Kidney tubule cell (primary cell): Measurements from ENCODE around the gene SMURF1.

ENCODE experiments used
- DNase-seq: peaks from one replicate; pipeline ENCODE4 v3.0.0-alpha.2; 2018; ENCODE audit warnings: low spot score

SMURF1 gene

DNA sequence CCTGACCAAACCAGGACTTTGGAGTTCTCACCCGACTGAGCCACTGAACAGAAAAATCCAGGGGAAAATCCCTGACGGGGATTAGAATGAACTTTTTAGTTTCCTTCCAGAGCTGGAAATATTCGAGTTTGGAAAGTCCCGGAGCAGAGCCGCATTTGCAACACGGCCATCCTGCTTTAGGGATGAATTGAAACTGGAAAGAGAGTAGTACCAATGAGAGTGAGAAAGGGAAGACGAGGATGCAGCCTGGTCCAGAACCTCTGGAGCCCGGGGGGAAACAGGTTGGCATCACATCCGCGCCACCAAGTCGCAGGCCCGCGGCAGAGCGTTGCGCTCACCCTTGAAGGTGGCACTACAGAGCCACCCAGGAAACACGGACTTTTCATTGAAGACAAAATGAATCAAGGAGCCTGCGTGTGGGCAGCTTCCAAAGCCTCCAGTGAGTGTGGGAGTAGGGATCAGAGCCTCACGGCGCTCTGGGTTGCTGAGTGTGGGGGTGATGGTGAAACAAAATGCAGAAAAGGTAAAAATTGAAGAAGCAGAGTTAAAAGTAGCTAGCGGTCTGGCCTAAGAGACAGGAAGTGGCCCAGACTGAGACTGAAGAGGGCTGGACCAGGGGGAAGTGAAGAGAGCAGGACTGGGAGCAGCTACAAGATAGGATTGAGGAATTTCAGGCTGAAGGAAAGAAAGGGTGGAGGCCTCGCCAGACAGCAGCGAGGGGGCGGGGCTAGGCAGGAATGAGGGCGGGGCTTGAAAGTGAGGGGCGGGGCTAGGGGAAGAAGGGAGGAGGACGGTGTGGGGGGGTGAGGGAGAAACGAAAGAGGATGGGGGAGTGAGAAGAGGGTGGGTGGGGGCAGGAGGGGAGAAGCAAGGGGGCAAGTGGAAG, 1.8 kb downstream of the SMURF1 start:
- peak; percentile 87 for DNase-seq

DNA sequence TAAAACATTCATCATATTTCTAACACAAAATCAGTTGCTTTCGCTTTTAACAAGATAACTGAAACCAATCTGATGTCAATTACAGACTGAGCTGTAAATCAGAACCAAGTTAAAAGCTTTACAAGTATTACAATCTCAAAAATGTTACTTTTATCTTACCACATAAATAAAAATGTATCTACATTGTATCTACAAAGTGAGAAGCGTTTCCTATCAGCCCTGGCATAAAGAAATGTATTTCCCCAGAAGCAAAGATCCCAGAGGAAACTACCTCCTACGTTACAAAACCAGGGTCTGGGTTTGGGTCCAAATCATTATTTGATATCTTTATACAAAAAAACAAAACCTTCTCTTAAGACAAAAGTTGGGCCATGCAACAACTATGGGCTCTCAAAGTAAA, 2.6 kb downstream of the SMURF1 start:
- no peak for DNase-seq

DNA sequence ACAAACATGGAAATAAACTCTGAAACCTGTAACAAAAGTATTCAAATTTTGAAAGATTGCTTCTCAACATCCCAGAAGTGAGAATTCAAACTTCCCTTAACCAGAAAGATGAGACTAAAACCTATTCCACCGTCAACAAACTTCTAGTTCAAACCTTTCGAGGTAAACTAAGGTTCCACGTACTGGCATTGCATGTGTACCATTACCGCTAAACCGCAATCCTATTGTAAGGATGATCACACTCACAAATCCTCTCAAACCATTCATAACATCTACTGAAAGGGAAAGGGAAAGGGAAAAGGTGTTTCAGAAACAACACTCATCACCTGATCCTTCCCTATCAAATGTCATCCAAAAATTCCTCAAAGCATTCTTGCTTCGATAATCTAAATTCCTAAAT, 3.1 kb downstream of the SMURF1 start:
- DNase-seq, result no peak

DNA sequence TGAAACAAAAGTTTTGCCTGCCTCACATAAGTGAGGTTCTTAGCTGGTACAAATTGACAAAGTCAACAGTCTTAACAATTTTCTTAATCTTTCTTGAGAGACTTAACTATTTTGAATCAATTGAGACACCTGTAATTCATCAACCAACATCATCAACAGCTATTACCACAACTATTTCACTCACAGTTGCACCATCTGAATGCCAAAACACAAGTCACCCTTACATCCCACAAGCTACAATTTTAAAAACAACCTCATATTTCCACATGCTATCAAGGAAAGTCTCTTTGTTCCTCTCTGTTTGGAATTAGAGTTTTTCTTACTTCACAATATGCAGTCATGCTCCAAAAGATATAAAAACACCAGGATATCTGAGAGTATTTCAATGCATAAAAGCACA, 4.9 kb downstream of the SMURF1 start:
- DNase-seq, result peak; percentile 56

DNA sequence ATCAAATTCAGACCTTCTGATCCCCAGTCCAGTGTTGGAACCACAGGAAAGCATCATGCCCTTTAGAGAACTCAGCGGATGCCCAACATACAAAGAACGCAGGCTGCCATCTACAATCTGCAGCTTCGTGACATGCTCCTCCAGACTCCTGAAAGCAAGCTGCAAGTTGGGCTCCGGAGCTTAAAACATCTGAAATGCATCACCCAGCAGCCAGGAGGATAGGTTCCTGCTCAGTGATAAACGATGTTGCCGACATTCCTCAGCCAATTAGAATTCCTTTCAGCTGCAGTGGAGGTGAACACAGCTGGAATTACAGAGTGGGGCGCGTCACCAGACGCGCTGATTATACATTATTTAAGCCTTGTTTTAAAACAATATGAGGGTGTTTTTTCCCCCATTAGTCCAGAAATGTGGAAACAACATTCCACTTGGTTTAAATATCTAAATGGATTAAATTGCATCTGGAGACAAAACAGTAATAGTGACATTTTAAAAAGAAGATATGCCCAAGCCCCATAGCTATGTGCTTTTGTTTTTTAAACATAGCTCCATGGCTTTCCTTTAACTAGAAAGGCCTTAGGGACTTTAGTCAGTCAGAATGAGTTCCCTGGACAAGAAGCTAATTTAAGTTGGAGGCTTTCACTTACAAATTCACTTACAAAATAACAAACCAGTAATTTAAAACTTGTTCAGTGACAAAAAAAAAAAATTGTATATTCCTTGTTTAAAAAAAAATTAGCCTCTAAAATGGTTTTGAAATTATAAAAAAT, 6.3 kb downstream of the SMURF1 start:
- DNase-seq, result peak; percentile 86

DNA sequence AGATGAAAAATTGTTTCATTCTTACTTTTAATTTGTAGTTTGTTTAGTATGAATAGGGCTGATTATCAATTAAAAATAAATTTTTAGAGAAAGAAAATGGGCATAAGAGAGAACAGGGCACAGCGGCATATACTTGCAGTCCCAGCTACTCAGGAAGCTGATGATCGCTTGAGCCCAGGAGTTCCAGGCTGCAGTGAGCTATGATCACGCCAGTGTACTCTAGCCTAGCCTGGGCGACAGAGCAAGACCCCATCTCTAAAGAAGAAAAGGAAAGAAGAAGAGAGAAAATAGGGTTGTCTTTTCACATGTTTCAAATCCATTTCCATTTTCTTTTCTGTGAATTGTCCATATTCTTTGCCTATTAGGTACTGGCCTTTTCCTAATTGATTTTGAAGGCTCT, 8.0 kb downstream of the SMURF1 start:
- no peak for DNase-seq

DNA sequence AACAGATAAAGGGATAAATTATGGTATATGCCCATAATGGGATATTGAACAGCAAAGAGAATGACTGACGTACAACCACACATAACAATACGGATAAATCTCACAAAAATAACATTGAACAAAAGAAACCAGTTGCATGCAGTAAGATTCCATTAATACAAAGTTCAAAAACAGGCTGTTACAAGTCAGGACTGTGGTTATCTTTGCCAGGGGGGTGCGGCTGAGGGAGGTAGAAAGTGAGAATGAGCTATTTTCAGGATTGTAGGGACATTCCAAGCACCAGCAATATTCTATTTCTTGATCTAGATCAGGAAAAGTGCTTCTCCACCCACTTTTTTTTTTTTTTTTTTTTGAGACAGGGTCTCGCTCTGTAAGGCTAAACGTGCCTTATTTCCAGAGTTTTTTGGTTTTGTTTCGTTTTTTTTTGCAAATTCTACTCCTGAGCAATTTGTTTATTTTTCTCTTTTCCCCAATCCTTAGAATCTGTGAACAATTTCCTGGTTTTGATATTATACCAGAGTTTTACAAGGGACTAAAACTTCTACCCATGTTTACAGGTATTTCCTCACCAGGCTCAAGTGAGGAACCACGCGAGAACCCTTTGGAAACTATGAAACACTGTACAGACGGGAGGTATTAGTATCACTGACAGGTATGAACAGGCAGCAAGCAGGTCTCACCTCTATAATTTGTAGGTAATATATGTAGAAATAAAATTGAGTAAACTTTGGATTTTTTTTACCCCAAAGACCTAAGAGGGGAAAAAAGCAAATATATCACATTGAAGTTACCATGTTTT, 9.9 kb downstream of the SMURF1 start:
- no peak for DNase-seq

DNA sequence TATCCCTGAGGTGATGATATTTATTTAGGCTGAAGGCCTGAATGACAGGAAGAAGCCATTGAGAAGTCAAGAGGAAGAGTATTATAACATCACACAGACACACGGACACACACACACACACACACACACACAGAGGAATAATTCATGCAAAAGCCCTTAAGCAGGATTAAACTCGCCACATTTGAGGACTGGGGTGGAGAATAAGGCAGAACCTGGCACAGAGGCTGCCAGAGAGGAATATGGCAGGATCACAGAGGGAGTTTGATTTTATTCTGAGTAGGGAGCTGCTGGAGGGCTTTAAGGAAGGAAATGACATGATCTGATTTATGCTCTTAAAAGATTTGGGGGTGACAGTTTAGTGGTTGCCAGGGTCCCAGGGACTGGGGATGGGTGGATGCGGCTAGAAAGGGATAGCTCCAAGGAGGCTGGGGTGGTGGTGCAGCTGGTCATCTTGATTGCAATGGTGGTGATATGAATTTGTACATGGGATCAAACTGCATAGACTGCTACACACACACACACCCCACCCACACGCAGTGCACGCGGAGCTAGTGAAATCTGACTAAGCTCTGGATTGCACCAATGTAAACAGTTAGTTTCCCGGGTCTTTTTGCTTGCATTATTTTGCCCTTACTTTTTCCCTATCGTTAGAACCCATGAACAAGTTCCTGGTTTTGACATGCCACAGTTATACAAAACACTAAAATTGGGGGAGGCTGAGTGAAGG, 11.2 kb downstream of the SMURF1 start:
- no peak for DNase-seq

DNA sequence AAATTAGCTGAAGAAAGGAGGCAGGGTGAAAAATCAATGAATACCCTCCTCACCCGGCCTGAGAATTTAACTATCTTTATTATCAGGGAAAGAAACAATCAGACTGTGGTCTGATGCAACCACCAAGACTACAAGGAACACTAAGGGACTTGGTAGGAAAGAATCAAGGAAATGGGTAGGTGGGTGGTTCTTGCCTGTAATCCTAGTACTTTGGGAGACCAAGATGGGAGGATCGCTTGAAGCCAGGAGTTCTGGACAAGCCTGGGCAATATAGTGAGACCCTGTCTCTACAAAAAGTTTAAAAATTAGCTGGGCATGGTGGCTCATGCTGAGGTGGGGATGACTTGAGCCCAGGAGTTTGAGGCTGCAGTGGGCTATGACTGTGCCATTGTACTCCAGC, 12.6 kb downstream of the SMURF1 start:
- DNase-seq, result no peak

DNA sequence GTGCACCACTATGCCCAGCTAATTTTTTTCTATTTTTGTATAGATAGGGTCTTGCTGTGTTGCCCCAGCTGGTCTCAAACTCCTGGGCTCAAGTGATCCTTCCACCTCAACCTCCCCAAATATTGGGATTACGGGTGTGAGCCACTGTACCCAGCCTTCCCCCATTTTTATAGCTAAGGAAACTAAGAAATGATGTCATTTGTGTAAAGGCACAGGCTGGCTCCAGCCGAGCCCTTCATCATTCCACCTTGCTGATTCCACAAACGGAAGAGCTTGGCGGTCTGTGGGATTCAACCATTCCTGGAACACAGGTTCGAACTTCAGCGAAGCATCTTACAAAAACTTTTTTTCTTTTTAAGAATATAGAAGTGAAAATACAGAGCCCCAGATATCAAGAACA, 14.4 kb downstream of the SMURF1 start:
- no peak for DNase-seq

DNA sequence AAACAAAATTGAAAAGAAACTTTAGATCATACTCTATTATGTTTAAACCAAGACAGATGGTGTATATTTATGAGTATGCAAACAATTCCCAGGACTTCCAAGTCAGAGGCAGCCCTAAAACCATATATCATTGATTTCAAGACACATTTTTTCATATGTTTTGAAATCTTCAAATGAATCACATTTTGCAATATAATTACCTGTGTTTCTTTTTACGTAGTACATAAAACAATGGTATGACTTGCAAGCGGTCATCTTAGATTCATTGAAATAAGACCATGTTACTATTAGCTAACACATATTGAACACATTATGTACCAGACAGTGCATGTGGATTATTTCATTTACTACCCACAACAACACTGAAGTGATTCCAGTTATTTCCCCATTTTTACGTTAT, 14.9 kb downstream of the SMURF1 start:
- DNase-seq, result no peak

DNA sequence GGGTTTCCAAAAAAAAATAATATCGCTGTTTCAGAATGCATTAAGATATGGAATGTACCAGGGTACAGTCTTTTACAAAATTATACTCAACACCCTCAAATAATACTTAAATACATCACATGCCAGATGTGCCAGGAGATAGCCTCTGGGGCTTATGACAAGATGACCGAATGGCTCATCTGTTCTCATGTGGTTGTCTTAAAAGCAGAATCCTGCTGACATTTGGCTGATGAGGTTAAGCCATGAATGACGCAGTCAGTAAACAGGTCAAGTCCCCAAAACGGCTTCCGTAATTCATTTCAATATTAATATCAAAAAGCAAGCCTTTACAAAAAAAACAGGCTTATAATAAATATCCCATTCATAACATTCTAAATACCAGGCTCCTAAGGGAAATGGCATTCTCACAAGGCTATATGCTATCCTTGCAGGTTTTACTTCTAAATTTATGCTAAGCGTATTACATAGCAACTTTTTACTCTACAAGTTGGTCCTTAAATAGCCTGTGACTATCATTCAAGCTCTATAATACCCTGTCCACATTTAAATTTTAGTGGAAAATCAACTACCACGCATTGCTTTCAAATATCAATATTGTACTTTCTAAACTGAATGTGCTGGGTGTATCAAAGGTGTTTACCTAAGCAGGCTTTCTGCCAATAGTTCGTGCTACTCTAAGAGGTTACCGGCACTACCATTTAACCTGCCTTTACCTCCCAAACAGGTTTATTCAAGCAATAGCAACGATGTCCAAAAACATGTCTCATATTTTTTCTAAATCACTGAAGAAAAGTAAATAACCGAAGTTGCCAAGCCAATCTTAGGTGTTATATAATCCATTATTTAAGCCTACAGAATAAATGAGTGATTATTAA, 15.6 kb downstream of the SMURF1 start:
- no peak for DNase-seq

DNA sequence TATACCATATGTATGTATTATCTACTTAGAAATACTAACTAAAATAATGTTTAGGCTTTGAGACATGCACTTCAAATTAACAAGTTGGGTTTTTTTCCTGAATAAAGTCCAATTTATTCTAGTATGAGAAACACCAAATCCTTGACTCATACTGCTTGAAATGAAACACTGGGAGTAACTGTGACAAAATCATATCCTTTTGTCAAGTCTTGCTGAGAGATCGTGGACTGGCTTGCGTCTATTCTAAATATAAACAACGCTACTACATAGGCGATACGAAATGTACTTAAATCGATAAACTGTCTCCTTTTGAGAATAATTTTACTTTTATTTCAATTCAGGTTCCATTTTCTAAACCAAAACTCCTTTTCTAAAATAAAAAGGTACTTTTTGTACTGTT, 16.3 kb downstream of the SMURF1 start:
- no peak for DNase-seq

DNA sequence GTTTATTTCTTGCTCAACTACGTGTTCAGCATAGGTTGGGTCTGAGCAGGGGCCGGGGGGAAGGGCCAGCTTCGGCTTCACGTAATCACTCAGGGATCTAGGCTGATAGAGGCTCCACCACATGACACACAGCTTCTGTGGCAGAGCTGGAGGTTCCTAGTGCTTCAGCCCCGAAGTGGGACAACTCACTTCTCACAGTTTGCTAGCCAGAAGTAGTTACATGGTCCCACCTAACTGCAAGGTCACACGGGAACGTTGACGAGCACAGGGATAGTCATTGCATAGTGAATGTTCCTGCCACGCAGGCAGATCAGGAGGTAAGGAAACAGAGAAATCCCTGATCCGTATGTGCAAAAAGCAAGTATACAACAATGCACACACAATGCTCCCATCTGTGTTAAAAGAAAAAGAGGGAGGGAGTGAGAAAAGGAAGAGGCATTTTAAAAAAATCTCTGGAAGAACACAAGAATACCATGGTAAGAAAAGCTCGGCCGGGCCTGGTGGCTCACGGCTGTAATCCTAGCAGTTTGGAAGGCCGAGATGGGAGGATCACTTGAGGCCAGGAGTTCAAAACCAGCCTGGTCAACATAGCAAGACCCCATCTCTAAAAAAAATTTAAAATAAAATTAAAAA, 16.9 kb downstream of the SMURF1 start:
- DNase-seq, result peak; percentile 17

DNA sequence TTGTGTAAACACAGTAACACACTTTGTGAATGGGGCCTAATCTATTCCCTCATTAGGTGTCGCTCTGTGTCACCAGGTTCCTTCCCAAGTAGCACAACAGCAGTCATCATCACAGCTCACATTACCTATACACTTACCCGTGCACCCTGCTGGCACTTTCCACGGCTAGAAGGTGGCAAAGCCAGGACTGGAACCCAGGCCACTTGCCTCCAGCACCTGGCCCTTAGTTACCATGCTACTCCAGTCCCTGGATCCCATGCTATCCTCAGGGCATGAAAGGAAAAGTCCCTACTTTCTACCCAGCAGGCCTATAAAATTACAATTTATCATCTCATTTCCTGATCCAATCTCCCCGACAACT, 18.4 kb downstream of the SMURF1 start:
- no peak for DNase-seq

DNA sequence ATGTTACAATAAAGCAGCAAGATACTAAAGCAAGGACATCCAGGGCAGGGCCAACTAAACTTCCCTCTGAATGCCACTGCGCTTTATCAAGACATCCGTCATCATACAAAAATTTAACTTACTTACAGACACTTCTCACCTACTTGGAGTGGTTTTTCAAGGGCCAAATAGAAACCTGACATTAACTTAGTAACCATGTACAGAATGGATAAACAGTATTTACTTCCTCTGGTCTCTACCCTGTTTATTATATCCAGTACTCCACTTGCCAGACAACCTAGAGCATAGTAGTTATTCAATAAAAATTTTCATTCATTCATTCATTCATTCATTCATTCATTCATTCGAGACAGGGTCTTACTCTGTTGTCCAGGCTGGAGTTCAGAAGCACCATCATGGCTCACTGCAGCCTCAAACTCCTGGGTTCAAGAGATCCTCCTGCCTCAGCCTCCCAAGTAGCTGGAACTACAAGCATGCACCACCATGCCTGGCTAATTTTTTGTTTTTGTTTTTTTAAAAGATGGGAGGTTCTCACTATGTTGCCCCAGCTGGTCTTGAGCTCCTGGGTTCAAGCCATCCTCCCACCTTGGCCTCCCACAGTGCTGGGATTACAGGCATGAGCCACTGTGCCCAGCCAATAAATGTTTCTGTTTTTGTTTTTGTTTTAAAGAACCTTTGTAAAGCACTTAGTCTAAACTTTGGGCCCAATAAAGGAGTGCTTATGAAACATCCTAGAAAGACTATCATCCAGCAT, 19.0 kb downstream of the SMURF1 start:
- peak; percentile 30 for DNase-seq

DNA sequence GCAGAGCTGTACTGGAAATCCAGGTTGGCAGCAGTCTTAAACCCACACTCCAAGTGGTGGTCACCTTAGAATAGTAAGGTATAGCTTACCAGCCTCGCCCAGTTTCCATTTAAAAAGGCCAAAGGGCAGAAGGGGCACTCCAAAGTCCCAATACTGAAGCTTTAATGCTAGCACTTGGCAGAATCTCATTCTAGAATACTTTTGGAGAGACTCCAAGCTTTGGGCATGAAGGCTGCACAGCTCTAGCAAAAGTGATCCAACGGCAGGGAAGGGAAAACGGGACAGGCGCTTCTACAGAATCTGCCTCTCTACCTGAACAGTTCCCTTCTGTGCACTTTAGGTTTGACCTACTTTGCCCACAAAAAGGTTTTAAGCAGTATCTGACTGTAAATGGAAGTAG, 19.7 kb downstream of the SMURF1 start:
- no peak for DNase-seq

DNA sequence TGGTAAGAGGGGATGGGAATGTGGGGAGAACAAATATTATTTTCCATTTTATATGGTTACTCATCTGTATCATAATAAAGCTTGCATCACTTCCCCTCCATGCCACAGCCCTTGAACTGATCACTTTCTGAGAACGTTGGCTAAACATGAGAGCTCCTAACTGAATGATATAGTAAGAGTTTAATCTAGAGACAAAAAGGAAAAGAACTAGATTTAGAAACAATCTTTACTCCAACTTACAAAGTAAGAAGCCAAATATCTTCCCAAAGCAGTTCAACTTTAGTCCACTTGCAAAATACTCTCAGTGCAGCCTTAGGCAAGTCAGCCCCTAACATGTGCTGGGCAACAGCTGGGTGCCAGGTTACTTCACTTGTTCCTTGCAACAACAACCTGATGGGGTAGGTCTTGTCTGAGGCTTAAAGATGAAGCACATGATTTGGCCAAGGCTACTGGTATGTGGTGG, 20.3 kb downstream of the SMURF1 start:
- DNase-seq, result no peak

DNA sequence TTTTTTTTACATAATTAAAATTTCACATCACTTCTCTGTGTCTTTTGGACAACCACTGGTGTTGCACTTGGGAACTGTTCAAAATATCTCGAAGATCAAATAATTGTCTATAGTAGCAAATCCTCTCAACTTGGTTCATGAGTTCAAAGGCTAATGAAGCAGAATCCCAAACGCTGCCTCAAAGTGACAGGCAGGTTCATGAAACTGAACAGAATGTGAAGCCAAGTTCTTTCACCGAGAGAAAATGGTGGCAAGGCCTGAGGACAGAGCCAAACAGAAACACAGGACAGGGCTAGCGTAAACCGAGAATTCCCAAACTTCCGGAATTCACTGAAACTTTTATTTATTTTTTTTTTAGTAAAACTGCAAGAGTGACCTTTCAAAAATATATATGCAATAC, 21.1 kb downstream of the SMURF1 start:
- DNase-seq, result no peak
